ENCODE measurements around the gene IL3. TPM values are rescaled to one million over a fixed set of nuclear protein-coding genes. Genes with fewer than 3 reads are reported as not detected.
A peak's percentile ranks its signal among the peaks of the same experiment; 100 is the strongest.

Gene IL3
- total RNA-seq, 2 experiments from 2014 or later, result 0.25 to 0.98 TPM

- Mint-ChIP-seq H3K4me3 (no peak overlapping the region), H3K4me1 (ENCODE audit: low read depth) (peaks cover 44% of the 10 kb centered on the region), H3K27me3 (peaks cover 24% of the 10 kb centered on the region), H3K27ac (no peak overlapping the region), H3K9me3 (no peaks in the 10 kb centered on the region), H3K36me3 (ENCODE audit: low read depth) (no peaks in the 10 kb centered on the region)
- no peak for TF ChIP-seq CTCF (IDR thresholded peaks at IDR 0.05)
- ChIA-PET POLR2A (interaction anchor here (0.8 kb wide), 1 partner anchor 17 kb away, joined by 3 read pairs; no protein-coding TSS in a partner anchor), CTCF (interaction anchor here (0.8 to 1.8 kb wide), 5 partner anchors 10 to 486 kb away, joined by 3 to 7 read pairs (median 4); no protein-coding TSS in a partner anchor)
- DNase-seq, result no peak
- intact Hi-C loops (cut with micrococcal nuclease), result no loop called here
- ATAC-seq, result no peak
Observed at GRCh38 chr5:132017738-132018625, 42.5 kb upstream of the IL3 start.

GRCh38 chr5:132019337-132019736 is 41.1 kb upstream of the IL3 start:
- H3K4me1 Mint-ChIP-seq (ENCODE audit: low read depth), result peaks cover 44% of the 10 kb centered on the region
- H3K4me3 Mint-ChIP-seq, result no peak overlapping the region
- ChIA-PET CTCF (interaction anchor here (0.9 to 2.4 kb wide), 7 partner anchors 12 to 430 kb away, joined by 3 to 11 read pairs (median 6); no protein-coding TSS in a partner anchor), POLR2A (interaction anchor here (1.4 to 1.5 kb wide), 3 partner anchors 9 to 55 kb away, joined by 3 to 5 read pairs (median 4); partner anchors contain the start of gene CSF2)
- H3K36me3 Mint-ChIP-seq (ENCODE audit: low read depth), result no peaks in the 10 kb centered on the region
- no peak for TF ChIP-seq CTCF (IDR thresholded peaks at IDR 0.05)
- intact Hi-C loops (cut with micrococcal nuclease), result no loop called here
- no peak for DNase-seq
- peak overlapping the region; percentile 26 for H3K27ac Mint-ChIP-seq
- H3K9me3 Mint-ChIP-seq, result no peaks in the 10 kb centered on the region
- peaks cover 20% of the 10 kb centered on the region for H3K27me3 Mint-ChIP-seq
- ATAC-seq, result no peak

GRCh38 chr5:132019857-132020555 is 40.4 kb upstream of the IL3 start:
- peak; percentile 92 for DNase-seq
- ChIA-PET CTCF (interaction anchor here (0.9 to 2.4 kb wide), 7 partner anchors 12 to 431 kb away, joined by 3 to 11 read pairs (median 6); no protein-coding TSS in a partner anchor), POLR2A (interaction anchor here (1.4 to 1.5 kb wide), 3 partner anchors 10 to 54 kb away, joined by 3 to 5 read pairs (median 4); partner anchors contain the start of gene CSF2)
- Mint-ChIP-seq H3K27me3 (peaks cover 17% of the 10 kb centered on the region), H3K4me3 (peak overlapping the region; percentile 56), H3K9me3 (no peaks in the 10 kb centered on the region), H3K36me3 (ENCODE audit: low read depth) (no peaks in the 10 kb centered on the region), H3K4me1 (ENCODE audit: low read depth) (peaks cover 44% of the 10 kb centered on the region), H3K27ac (peak overlapping the region; percentile 94)
- TF ChIP-seq CTCF (IDR thresholded peaks at IDR 0.05), result no peak
- ATAC-seq, result peak; percentile 90
- intact Hi-C loops (cut with micrococcal nuclease), result loop anchor here (5.0 kb wide), 1 partner anchor 37 kb away; no protein-coding TSS in a partner anchor

- H3K9me3 Mint-ChIP-seq, result no peaks in the 10 kb centered on the region
- no peak for DNase-seq
- intact Hi-C loops (cut with micrococcal nuclease), result loop anchor here (5.0 kb wide), 1 partner anchor 37 kb away; no protein-coding TSS in a partner anchor
- CTCF ChIA-PET, result interaction anchor here (0.8 to 2.4 kb wide), 7 partner anchors 10 to 218 kb away, joined by 3 to 11 read pairs (median 4); partner anchors contain the start of gene ACSL6
- POLR2A ChIA-PET, result interaction anchor here (0.7 to 1.5 kb wide), 5 partner anchors 11 to 459 kb away, joined by 3 to 5 read pairs (median 4); partner anchors contain the start of gene CSF2
- H3K4me3 Mint-ChIP-seq, result no peak overlapping the region
- H3K36me3 Mint-ChIP-seq (ENCODE audit: low read depth), result no peaks in the 10 kb centered on the region
- H3K4me1 Mint-ChIP-seq (ENCODE audit: low read depth), result peaks cover 44% of the 10 kb centered on the region
- H3K27me3 Mint-ChIP-seq, result peaks cover 14% of the 10 kb centered on the region
- peak overlapping the region; percentile 94 for H3K27ac Mint-ChIP-seq
- ATAC-seq, result peak; percentile 52
- no peak for TF ChIP-seq CTCF (IDR thresholded peaks at IDR 0.05)
Observed at GRCh38 chr5:132020568-132021339, 39.7 kb upstream of the IL3 start.

Data from activated CD8-positive, alpha-beta T cell treated with anti-CD3 and anti-CD28 coated beads for 36 hours (primary cell).